ENCODE measurements around the gene EEFSEC. TPM values are rescaled to one million over a fixed set of nuclear protein-coding genes. Genes with fewer than 3 reads are reported as not detected.

The EEFSEC gene
- polyA plus RNA-seq, 1 experiment: 16.3 TPM

DNA sequence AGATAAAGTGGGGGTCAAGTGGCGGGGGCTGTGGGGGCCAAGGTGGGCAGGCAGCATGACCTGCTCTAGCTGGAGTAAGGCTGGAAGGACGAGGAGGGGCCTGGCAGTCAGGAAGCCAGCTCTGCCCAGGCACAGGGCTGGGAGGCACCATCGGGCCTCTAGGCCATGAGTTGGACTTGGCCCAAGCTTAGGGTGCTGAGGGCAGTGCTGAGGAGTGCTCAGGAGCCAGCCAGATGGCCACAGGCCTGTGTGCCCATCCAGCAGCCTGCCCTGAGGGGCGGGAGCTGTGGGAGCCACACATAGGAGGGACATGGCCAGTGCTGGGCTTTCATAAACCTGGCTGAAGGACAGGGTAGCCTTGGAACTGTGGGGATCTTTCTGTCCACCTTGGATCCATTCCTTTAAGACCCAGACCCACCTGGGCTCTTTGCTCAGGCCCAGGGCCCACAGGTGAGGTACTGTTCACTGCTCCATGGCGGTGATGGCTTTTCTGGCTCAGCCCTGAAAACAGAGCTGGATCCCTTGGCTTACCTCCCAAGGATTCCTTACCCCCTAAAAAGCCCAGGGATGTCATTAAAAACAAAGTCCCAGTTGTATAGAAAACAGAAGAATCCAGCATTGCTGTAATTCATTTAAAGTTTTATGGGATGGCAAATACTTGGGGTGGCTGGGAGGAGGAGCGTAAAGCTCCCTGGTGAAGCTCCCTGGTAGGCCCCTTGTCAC, 176.4 kb downstream of the EEFSEC start:
- POLR2A ChIA-PET: interaction anchor here (0.6 kb wide), 1 partner anchor 9 kb away, joined by 3 read pairs; no protein-coding TSS in a partner anchor
- DNase-seq (ENCODE audit: low read depth): no peak
- no peaks in the 10 kb centered on the region for H3K36me3 ChIP-seq (ENCODE audit: control insufficient read depth, insufficient read depth, low read length)
- CTCF ChIA-PET: interaction anchor here (0.8 kb wide), 1 partner anchor 12 kb away, joined by 3 read pairs; no protein-coding TSS in a partner anchor
- TF ChIP-seq, protein P1, sequence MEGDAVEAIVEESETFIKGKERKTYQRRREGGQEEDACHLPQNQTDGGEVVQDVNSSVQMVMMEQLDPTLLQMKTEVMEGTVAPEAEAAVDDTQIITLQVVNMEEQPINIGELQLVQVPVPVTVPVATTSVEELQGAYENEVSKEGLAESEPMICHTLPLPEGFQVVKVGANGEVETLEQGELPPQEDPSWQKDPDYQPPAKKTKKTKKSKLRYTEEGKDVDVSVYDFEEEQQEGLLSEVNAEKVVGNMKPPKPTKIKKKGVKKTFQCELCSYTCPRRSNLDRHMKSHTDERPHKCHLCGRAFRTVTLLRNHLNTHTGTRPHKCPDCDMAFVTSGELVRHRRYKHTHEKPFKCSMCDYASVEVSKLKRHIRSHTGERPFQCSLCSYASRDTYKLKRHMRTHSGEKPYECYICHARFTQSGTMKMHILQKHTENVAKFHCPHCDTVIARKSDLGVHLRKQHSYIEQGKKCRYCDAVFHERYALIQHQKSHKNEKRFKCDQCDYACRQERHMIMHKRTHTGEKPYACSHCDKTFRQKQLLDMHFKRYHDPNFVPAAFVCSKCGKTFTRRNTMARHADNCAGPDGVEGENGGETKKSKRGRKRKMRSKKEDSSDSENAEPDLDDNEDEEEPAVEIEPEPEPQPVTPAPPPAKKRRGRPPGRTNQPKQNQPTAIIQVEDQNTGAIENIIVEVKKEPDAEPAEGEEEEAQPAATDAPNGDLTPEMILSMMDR (IDR thresholded peaks at IDR 0.05; ENCODE audit: insufficient read depth, low read depth, low read length): no peak
- no peak overlapping the region for H3K4me3 ChIP-seq (ENCODE audit: low read depth, low read length)
- no peaks in the 10 kb centered on the region for H3K27me3 ChIP-seq (ENCODE audit: control insufficient read depth, insufficient read depth, low read length)

DNA sequence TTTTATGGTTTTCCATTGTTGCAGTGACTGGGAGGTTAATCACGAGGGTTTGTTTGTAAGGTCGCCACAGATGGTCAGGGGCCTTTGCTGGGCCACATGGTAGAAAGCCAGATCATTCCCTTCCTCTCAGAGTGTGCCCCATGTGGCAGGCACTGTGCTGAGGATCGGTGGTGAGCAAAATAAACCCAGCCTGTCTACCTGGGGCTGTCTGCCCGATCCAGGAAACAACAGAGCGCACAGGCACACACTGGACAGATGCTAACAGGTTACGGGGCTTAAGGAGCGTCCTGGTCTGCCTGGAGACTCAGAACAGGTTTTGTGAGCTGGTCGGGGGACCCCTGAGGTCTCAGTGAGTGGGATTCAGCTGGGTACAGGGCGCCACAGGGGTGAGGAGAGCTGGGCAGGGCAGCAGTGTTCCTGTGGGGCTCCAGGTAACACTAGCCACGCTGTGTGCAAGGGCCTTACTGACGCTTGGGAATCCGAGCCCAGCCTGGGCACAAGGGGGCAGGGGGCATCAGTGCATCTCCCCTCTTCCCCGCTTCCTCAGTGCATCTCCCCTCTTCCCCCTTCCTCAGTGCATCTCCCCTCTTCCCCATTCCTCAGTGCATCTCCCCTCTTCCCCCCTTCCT, 177.0 kb downstream of the EEFSEC start:
- Histone ChIP-seq H3K36me3 (ENCODE audit: control insufficient read depth, insufficient read depth, low read length) (no peaks in the 10 kb centered on the region), H3K4me3 (ENCODE audit: low read depth, low read length) (no peak overlapping the region), H3K27me3 (ENCODE audit: control insufficient read depth, insufficient read depth, low read length) (no peaks in the 10 kb centered on the region)
- TF ChIP-seq, protein P1 (IDR thresholded peaks at IDR 0.05; ENCODE audit: insufficient read depth, low read depth, low read length): no peak
- CTCF ChIA-PET: interaction anchor here (0.8 kb wide), 1 partner anchor 8 kb away, joined by 5 read pairs; no protein-coding TSS in a partner anchor
- POLR2A ChIA-PET: no interaction called here
- DNase-seq (ENCODE audit: low read depth): no peak

DNA sequence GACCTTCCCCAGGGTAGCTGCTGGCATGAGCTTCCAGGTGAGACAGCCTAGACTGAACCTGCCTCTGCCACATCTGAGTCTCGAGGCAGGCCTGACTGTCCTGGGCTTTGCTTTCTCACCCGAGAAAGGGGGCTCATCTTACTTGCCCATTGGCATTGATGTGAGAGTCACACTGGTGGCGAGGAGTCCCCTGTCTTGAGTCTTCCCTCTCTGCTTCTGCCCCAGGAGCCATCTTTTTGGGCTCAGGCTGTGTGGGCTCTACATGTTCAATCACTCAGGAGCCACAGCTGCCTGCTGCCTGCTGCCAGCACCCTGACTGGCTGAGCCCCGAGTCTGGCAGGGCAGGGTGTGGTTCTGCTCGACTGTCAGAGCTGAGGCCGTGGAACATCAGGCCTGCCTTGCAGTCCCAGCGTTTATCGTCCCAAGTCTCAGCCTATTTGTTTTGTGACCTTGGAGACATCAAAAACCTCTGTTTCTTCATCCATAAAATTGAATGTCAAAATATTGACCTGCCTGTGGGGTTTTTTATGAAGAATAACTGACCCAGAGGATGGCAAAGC, 180.9 kb downstream of the EEFSEC start:
- H3K36me3 ChIP-seq (ENCODE audit: control insufficient read depth, insufficient read depth, low read length): no peaks in the 10 kb centered on the region; the same call in 1 of the 2 replicates
- no peaks in the 10 kb centered on the region for H3K27me3 ChIP-seq (ENCODE audit: control insufficient read depth, insufficient read depth, low read length)
- POLR2A ChIA-PET: no interaction called here
- no peak overlapping the region for H3K4me3 ChIP-seq (ENCODE audit: low read depth, low read length)
- DNase-seq (ENCODE audit: low read depth): no peak
- CTCF ChIA-PET: interaction anchor here (0.6 to 1.6 kb wide), 2 partner anchors 10 to 12 kb away, joined by 3 to 7 read pairs; no protein-coding TSS in a partner anchor
- TF ChIP-seq, protein P1 (IDR thresholded peaks at IDR 0.05; ENCODE audit: insufficient read depth, low read depth, low read length): no peak

DNA sequence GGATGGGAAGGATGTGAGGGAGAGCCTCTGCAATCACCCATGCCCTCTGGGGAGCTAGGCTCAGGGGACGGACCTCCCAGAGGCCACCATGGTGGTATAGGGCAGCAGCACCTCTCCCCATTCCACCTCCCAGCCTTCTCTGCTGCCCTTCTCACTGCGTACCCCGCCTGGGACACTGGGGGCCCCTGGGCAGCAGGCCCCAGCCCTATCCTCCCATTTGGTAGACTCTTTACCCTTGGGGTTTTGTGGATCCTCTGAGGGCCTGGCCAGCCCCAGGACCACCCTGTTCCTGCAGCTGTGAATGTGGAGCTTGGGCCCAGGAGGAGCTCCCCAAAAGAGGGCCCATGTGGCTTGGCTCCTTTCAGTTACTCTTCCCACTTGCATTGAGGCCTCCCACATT, 181.5 kb downstream of the EEFSEC start:
- H3K36me3 ChIP-seq (ENCODE audit: control insufficient read depth, insufficient read depth, low read length): no peaks in the 10 kb centered on the region; the same call in 1 of the 2 replicates
- CTCF ChIA-PET: interaction anchor here (1.6 kb wide), 1 partner anchor 13 kb away, joined by 7 read pairs; no protein-coding TSS in a partner anchor
- no peaks in the 10 kb centered on the region for H3K27me3 ChIP-seq (ENCODE audit: control insufficient read depth, insufficient read depth, low read length)
- no peak for DNase-seq (ENCODE audit: low read depth)
- H3K4me3 ChIP-seq (ENCODE audit: low read depth, low read length): no peak overlapping the region
- TF ChIP-seq, protein P1 (IDR thresholded peaks at IDR 0.05; ENCODE audit: insufficient read depth, low read depth, low read length): no peak
- POLR2A ChIA-PET: no interaction called here

Data from BJ (cell line).